C4-2B (cell line): Measurements from ENCODE around the gene CDH8.

Experiments used
- CTCF ChIP-seq: fragments of 450-650 bp; conservative IDR thresholded peaks from 2 replicates; pipeline ENCODE4 v1.5.1; 2017; ENCODE audit warnings: mild to moderate bottlenecking
- ZFX ChIP-seq: fragments of 450-650 bp; IDR thresholded peaks from 2 replicates; pipeline ENCODE4 v1.6.1; 2017

- TF ChIP-seq ZFX (no peak), CTCF (no peak)
Observed at GRCh38 chr16:61891460-61891859, 144.8 kb downstream of the CDH8 start.
